ENCODE results near the gene DEDD2.

DNA sequence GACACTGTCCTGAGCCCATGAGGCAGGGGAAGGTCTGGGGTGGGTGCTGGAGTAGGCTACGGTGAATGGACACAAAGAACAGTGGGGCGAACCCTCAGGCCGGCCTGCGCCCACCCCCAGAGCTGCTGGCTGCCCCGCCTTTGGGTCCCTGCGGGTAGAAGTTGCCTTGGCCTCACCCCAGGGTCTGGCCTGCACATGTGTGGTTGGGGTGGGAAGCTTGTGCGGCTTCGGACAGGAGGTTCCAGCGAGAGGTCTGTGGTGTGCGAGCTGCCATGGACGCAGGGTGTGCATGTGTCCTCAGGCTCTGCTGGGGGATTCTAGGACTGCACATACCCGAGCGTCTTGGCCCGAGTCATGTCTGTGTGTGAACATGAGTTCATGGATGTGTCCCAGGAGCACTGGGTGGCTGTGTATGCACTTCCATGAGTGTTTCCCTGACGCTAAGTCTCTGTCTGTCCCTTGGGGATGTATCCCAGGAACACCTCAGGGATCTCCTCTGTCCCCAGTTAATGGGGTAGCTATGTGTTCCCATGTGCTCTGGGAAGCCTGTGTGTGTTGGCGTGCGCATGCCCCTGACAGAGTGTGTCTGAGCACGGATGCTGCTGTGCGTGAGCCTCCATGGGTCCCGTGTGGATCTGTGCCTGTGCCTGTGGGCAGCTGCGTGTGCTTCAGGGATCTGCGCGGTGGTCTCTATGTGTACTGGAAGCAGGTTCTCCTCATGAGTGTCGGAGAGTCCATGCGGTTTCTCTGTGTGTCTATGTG lies 64.4 kb downstream of the DEDD2 start:
- no peak for TF ChIP-seq CTCF (IDR thresholded peaks at IDR 0.05)
- no peak for TF ChIP-seq POLR2AphosphoS5 (IDR thresholded peaks at IDR 0.05; ENCODE audit: insufficient read depth in 1 of 2, low read depth in 1 of 2)
